ENCODE results near the gene ZBTB20.

DNA sequence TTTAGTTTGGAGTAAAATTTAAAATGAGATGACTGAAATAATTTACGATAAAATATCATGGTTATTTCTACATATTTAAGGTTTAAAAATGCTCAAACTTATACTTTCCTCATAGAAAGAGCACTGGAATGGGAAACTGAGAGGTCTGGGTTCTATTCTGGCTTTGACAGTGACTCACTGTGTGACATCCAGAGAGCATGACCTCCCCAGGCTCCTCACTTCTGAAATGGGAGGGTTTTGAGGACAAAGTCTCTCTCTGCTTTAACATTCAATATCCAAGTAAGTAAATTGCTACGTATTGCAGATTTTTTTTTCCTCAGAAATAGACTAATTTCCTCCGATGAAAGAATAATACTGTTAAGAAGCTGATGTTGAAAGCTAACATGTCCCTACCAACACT lies 618.6 kb downstream of the ZBTB20 start:
- TF ChIP-seq CTCF (IDR thresholded peaks at IDR 0.05) (no peak), POLR2A (IDR thresholded peaks at IDR 0.05) (no peak)
